Tibial nerve (tissue), 4 donors: ENCODE results near the gene ACADS. TPM values are rescaled to one million over a fixed set of nuclear protein-coding genes. Genes with fewer than 3 reads are reported as not detected.

ENCODE experiments used
- DNase-seq, 2 donors: peaks; one replicate each; pipeline ENCODE4 v3.0.0-alpha.2; 2019; ENCODE audit warnings: low spot score in 2 of 2
- H3K27ac ChIP-seq, 4 donors: fragments of 200-600 bp; sonication (generic) in 3 of 4; one replicate each; pipeline ENCODE4 v1.5.1; 2017 to 2019; ENCODE audit warnings: mild to moderate bottlenecking in 1 of 4
- H3K27me3 ChIP-seq, 2 donors: fragments of 200-600 bp; sonication (generic) in 1 of 2; one replicate each; pipeline versions ENCODE4 v1.5.1 to v1.6.0; 2017 to 2019
- H3K36me3 ChIP-seq, 3 donors: fragments of 200-600 bp; sonication (generic); one replicate each; pipeline ENCODE4 v1.5.1; 2018 to 2019
- H3K4me1 ChIP-seq, 4 donors: fragments of 200-600 bp; sonication (generic) in 3 of 4; one replicate each; pipeline ENCODE4 v1.5.1; 2017 to 2019
- H3K4me3 ChIP-seq, 4 donors: fragments of 200-600 bp; sonication (generic) in 3 of 4; one replicate each; pipeline ENCODE4 v1.5.1; 2017 to 2019; ENCODE audit warnings: mild to moderate bottlenecking in 1 of 4, moderate library complexity in 1 of 4
- H3K9me3 ChIP-seq, 4 donors: fragments of 200-600 bp; sonication (generic) in 3 of 4; one replicate each; pipeline ENCODE4 v1.5.1; 2017 to 2019
- EP300 ChIP-seq, 2 donors: sonication (generic); formaldehyde crosslinking; IDR thresholded peaks; one replicate each; pipeline ENCODE4 v1.6.1; 2017; ENCODE audit warnings: antibody characterized with exemption in 2 of 2, mild to moderate bottlenecking in 1 of 2
- POLR2A ChIP-seq, 2 donors: fragments of 450-650 bp; IDR thresholded peaks; one replicate each; pipeline ENCODE4 v1.6.1; 2017; ENCODE audit warnings: antibody characterized with exemption in 2 of 2, mild to moderate bottlenecking in 2 of 2, moderate library complexity in 2 of 2
- WGBS, 2 donors: methylation state at CpG; one replicate each; pipeline ENCODE4 v1.1.5; 2018; 5-methylcytosine and 5-hydroxymethylcytosine counted together
- total RNA-seq, 4 donors: library from RNA; depleted of rRNA; stranded (reverse); fragments of >200 nt; gene quantifications; one replicate each; pipeline ENCODE4 v1.1.0, GENCODE V29; 2016
- TF ChIP-seq, protein P1 (sequence below), 5 experiments: fragments of 200-600 bp in 3 of 5; fragments of 450-650 bp in 2 of 5; sonication (generic) in 3 of 5; IDR thresholded peaks; one replicate each; pipeline ENCODE4 v1.5.1; 2016 to 2019; ENCODE audit warnings: antibody characterized with exemption in 5 of 5, mild to moderate bottlenecking in 3 of 5, moderate library complexity in 2 of 5

Gene ACADS
- total RNA-seq, 4 donors from 2014 or later = 24.7 to 53.4 (median 34.3) TPM

- peaks cover 0 to 32% (median 0%) of the 10 kb centered on the region in 3 donors for H3K36me3 ChIP-seq
- peaks cover 0 to 8% (median 5%) of the 10 kb centered on the region in 4 donors for H3K4me1 ChIP-seq
- no peaks in the 10 kb centered on the region for H3K27me3 ChIP-seq
- H3K4me3 ChIP-seq = no peak overlapping the region
- no peak for DNase-seq
- no peaks in the 10 kb centered on the region for H3K9me3 ChIP-seq
- TF ChIP-seq, protein P1, sequence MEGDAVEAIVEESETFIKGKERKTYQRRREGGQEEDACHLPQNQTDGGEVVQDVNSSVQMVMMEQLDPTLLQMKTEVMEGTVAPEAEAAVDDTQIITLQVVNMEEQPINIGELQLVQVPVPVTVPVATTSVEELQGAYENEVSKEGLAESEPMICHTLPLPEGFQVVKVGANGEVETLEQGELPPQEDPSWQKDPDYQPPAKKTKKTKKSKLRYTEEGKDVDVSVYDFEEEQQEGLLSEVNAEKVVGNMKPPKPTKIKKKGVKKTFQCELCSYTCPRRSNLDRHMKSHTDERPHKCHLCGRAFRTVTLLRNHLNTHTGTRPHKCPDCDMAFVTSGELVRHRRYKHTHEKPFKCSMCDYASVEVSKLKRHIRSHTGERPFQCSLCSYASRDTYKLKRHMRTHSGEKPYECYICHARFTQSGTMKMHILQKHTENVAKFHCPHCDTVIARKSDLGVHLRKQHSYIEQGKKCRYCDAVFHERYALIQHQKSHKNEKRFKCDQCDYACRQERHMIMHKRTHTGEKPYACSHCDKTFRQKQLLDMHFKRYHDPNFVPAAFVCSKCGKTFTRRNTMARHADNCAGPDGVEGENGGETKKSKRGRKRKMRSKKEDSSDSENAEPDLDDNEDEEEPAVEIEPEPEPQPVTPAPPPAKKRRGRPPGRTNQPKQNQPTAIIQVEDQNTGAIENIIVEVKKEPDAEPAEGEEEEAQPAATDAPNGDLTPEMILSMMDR (IDR thresholded peaks at IDR 0.05) = no peak
- no peak for TF ChIP-seq EP300 (IDR thresholded peaks at IDR 0.05)
- TF ChIP-seq POLR2A (IDR thresholded peaks at IDR 0.05) = no peak
- WGBS, 2 donors = 79 to 80% methylated on average over 5 of the region's 5 CpGs
- no peak overlapping the region for H3K27ac ChIP-seq
These were observed 19.6 kb upstream of the ACADS start for GRCh38 chr12:120706029-120706428.

DNA sequence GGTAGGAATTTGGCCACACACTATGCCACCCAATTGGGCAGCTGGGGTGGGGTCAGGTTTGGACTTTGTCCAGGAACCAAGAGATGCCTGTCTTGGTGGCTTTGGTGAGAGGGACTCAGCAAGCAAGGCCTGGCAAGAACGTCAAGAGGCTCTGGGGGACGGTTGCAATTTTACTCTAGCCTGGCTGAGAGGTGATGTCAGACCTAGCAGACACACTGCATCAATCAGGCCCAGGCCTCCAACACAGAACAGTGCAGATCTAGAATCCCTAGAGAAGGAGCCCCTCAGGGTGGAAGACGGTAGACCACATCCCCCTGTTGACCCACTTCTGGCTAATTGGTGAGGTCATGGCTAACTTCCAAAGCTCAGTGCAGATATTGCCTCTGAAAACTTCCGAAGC, 17.0 kb upstream of the ACADS start:
- 43 to 64% methylated on average over 4 of the region's 4 CpGs for WGBS, 2 donors
- Histone ChIP-seq H3K4me3 (no peak overlapping the region), H3K4me1 (peaks cover 0 to 30% (median 17%) of the 10 kb centered on the region in 4 donors), H3K36me3 (peaks cover 0 to 11% (median 0%) of the 10 kb centered on the region in 3 donors), H3K27me3 (no peaks in the 10 kb centered on the region), H3K27ac (no peak overlapping the region), H3K9me3 (no peaks in the 10 kb centered on the region)
- no peak for TF ChIP-seq POLR2A (IDR thresholded peaks at IDR 0.05)
- TF ChIP-seq EP300 (IDR thresholded peaks at IDR 0.05) = no peak
- no peak for DNase-seq

DNA sequence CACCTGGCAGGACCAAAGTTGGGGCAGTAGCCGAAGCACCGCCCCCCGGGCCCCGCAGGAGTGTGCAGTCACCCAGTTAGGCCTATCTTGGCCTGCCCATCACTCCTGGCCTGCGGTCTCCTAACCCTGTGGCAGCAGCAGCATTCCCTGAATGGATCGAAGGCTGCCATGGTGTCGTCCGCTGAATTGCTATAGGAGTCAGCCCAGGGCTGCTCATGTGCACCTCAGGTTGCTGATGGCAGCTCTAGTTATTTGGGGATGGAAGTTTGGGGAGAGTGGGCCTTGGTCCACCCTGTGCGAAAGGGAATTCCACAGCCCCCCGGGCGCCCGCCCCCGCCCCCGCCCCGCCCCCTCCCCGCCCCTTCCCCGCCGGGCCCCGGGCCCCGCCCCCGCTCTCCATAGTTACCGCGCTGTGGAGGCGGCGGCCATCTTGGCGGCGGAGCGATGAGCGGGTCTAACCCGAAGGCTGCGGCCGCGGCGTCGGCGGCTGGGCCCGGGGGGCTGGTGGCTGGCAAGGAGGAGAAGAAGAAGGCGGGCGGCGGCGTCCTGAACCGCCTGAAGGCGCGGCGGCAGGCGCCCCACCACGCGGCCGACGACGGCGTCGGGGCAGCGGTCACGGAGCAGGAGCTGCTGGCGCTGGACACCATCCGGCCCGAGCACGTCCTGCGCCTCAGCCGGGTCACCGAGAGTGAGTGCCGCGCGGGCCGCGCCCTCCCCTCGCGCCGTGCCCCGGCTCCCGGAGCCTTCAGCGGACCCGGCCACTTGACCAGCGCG, 15.4 kb upstream of the ACADS start, which contains the start of gene UNC119B:
UNC119B (plus strand) TSS at position 428 of the 774 bp plus-strand sequence; CDS start at position 445, 17 bp downstream.
- Histone ChIP-seq H3K4me3 (peak within 1 kb of the TSS; percentile 59 to 96 (median 78)), H3K4me1 (peaks cover 0 to 34% (median 17%) of the 10 kb centered on the region in 4 donors), H3K27me3 (no peaks in the 10 kb centered on the region), H3K9me3 (no peaks in the 10 kb centered on the region), H3K27ac (peak within 1 kb of the TSS; percentile 80 to 98 (median 90)), H3K36me3 (peaks cover 0 to 22% (median 0%) of the 10 kb centered on the region in 3 donors)
- peak; percentile 47 to 60 for DNase-seq
- 2 to 5% methylated on average over 10 to 31 of the region's 76 CpGs for WGBS, 2 donors
- TF ChIP-seq EP300 (IDR thresholded peaks at IDR 0.05) = peak in 1 of 2 donors; percentile 71
- TF ChIP-seq, protein P1 (IDR thresholded peaks at IDR 0.05) = no peak

- Histone ChIP-seq H3K9me3 (no peaks in the 10 kb centered on the region), H3K4me3 (peak overlapping the region; percentile 59 to 96 (median 78)), H3K36me3 (peaks cover 0 to 24% (median 0%) of the 10 kb centered on the region in 3 donors), H3K27me3 (no peaks in the 10 kb centered on the region), H3K27ac (peak overlapping the region; percentile 80 to 98 (median 90)), H3K4me1 (peaks cover 0 to 34% (median 17%) of the 10 kb centered on the region in 4 donors)
- DNase-seq = no peak
- TF ChIP-seq POLR2A (IDR thresholded peaks at IDR 0.05) = no peak
- TF ChIP-seq, protein P1 (IDR thresholded peaks at IDR 0.05) = no peak
- TF ChIP-seq EP300 (IDR thresholded peaks at IDR 0.05) = no peak
- 1 to 2% methylated on average over 22 to 28 of the region's 31 CpGs for whole genome bisulfite sequencing, 2 donors
These were observed 14.8 kb upstream of the ACADS start for GRCh38 chr12:120710805-120711296.

GRCh38 chr12:120711411-120711810, 14.2 kb upstream of the ACADS start:
- WGBS, 2 donors = 26 to 30% methylated on average over 6 of the region's 6 CpGs
- H3K4me1 ChIP-seq = peaks cover 0 to 34% (median 17%) of the 10 kb centered on the region in 4 donors
- TF ChIP-seq, protein P1 (IDR thresholded peaks at IDR 0.05) = no peak
- TF ChIP-seq EP300 (IDR thresholded peaks at IDR 0.05) (no peak), POLR2A (IDR thresholded peaks at IDR 0.05) (no peak)
- H3K27ac ChIP-seq = peak overlapping the region; percentile 80 to 98 (median 90)
- no peaks in the 10 kb centered on the region for H3K27me3 ChIP-seq
- no peak for DNase-seq
- no peaks in the 10 kb centered on the region for H3K9me3 ChIP-seq
- H3K36me3 ChIP-seq = peaks cover 0 to 29% (median 0%) of the 10 kb centered on the region in 3 donors
- H3K4me3 ChIP-seq = peak overlapping the region; percentile 59 to 96 (median 78)
